VCaP (cell line): ENCODE data around the gene RBBP4.
"Not testable (repeated sequence)": the region's sequence is repeated elsewhere in the genome, so short reads cannot be mapped to it uniquely, and the experiment has no call there.

Experiments
- H3K27ac ChIP-seq: fragments of 450-650 bp; 2 replicates; pipeline ENCODE4 v1.5.1; 2017
- CTCF ChIP-seq: fragments of 450-650 bp; conservative IDR thresholded peaks from 2 replicates; pipeline ENCODE4 v1.5.1; 2017; ENCODE audit warnings: mild to moderate bottlenecking, moderate library complexity

Gene RBBP4

GRCh38 chr1:32709075-32709474 is 58.1 kb downstream of the RBBP4 start:
- TF ChIP-seq CTCF = no peak
- H3K27ac ChIP-seq = no peak overlapping the region

GRCh38 chr1:32709476-32709875 is 58.5 kb downstream of the RBBP4 start:
- no peak for TF ChIP-seq CTCF
- no peak overlapping the region for H3K27ac ChIP-seq

- H3K27ac ChIP-seq = not testable (repeated sequence)
These were observed 60.2 kb downstream of the RBBP4 start for GRCh38 chr1:32711221-32711620.

- no peak for TF ChIP-seq CTCF
- peak overlapping the region; percentile 45 for H3K27ac ChIP-seq
These were observed 62.1 kb downstream of the RBBP4 start for GRCh38 chr1:32713081-32713480.

GRCh38 chr1:32714277-32714676 is 63.3 kb downstream of the RBBP4 start:
- no peak for TF ChIP-seq CTCF

GRCh38 chr1:32715901-32716311 is 64.9 kb downstream of the RBBP4 start:
- no peak for TF ChIP-seq CTCF
- H3K27ac ChIP-seq = peak overlapping the region; percentile 72

More at GRCh38 chr1:32714277-32714676, 63.3 kb downstream of the RBBP4 start:
- no peak overlapping the region for H3K27ac ChIP-seq

- no peak for TF ChIP-seq CTCF
These were observed 65.5 kb downstream of the RBBP4 start for GRCh38 chr1:32716312-32717148.

GRCh38 chr1:32717503-32717902 is 66.5 kb downstream of the RBBP4 start:
- no peak for TF ChIP-seq CTCF
- H3K27ac ChIP-seq = peak overlapping the region; percentile 72

More at GRCh38 chr1:32716312-32717148, 65.5 kb downstream of the RBBP4 start:
- peak overlapping the region; percentile 72 for H3K27ac ChIP-seq
